Heart right ventricle (tissue), 16 donors: ENCODE measurements around the gene VPS13C. TPM values are rescaled to one million over a fixed set of nuclear protein-coding genes. Genes with fewer than 3 reads are reported as not detected.

ENCODE experiments used
- ATAC-seq, 8 donors: fragments of 200-7000 bp; cut with Tn5 transposase; one replicate each; pipeline ENCODE4 v1.9.1; 2020; ENCODE audit warnings: mild to moderate bottlenecking in 8 of 8, moderate library complexity in 8 of 8, moderate number of reproducible peaks in 1 of 8
- DNase-seq, 2 donors: peaks; one replicate each; pipeline ENCODE4 v3.0.0-alpha.2; 2020
- H3K27ac ChIP-seq, 10 donors: fragments of 200-600 bp; sonication (generic) in 2 of 10; one replicate each; pipeline versions ENCODE4 v1.5.0 to v1.8.0; 2020 to 2022; ENCODE audit warnings: mild to moderate bottlenecking in 3 of 10
- H3K27me3 ChIP-seq, 7 donors: fragments of 200-600 bp; one replicate each; pipeline ENCODE4 v1.8.0; 2021 to 2022; ENCODE audit warnings: mild to moderate bottlenecking in 2 of 7
- H3K36me3 ChIP-seq, 9 donors: fragments of 200-600 bp; sonication (generic) in 1 of 9; one replicate each; pipeline versions ENCODE4 v1.5.0 to v1.8.0; 2020 to 2022; ENCODE audit warnings: mild to moderate bottlenecking in 2 of 9
- H3K4me1 ChIP-seq, 9 donors: fragments of 200-600 bp; sonication (generic) in 1 of 9; one replicate each; pipeline versions ENCODE4 v1.5.0 to v1.8.0; 2020 to 2022; ENCODE audit warnings: mild to moderate bottlenecking in 4 of 9
- H3K4me3 ChIP-seq, 10 donors: fragments of 200-600 bp; sonication (generic) in 2 of 10; one replicate each; pipeline versions ENCODE4 v1.5.0 to v1.8.0; 2020 to 2022; ENCODE audit warnings: mild to moderate bottlenecking in 7 of 10, moderate library complexity in 2 of 10
- H3K9me3 ChIP-seq, 11 donors: fragments of 200-600 bp in 10 of 11; sonication (generic) in 2 of 11; one replicate each; pipeline versions ENCODE4 v1.5.0 to v1.8.0; 2013 to 2022; ENCODE audit warnings: mild to moderate bottlenecking in 2 of 11, control low read depth in 1 of 11, moderate library complexity in 1 of 11
- CTCF ChIP-seq, 9 donors: fragments of 200-600 bp; sonication (generic) in 2 of 9; IDR thresholded peaks; one replicate each; pipeline versions ENCODE4 v1.5.0 to v1.8.0; 2021 to 2022; ENCODE audit warnings: antibody characterized with exemption in 9 of 9, mild to moderate bottlenecking in 5 of 9, moderate library complexity in 1 of 9
- WGBS, 2 donors: extraction: QIAGEN DNeasy Blood & Tissue Kit; methylation state at CpG; one replicate each; pipeline ENCODE4 v1.1.7; 2013; ENCODE audit warnings: inconsistent platforms in 1 of 2; 5-methylcytosine and 5-hydroxymethylcytosine counted together
- intact Hi-C, 10 donors: fragments of 100-400 bp; cut with DNase I; formaldehyde crosslinking; loops; one replicate each; pipeline versions ENCODE4 v1.11.1 to v1.14.2; 2022
- polyA plus RNA-seq, 2 donors: library from polyadenylated mRNA; stranded (reverse); fragments of 200-250 nt; gene quantifications; one replicate each; pipeline ENCODE4 v1.2.3, GENCODE V29; 2013
- total RNA-seq, 10 donors: library from RNA; stranded (reverse); fragmentation: NEBNext Ultra II Directional in 3 of 10; extraction: Animal tissue kit (Norgen Biotek cat#: 25700) in 3 of 10; gene quantifications; one replicate each; pipeline versions ENCODE4 v1.2.1 to v1.2.4, GENCODE V29; 2021 to 2023
- donor health status: Arrhythmogenic right ventricular cardiomyopathy.
- donor health status: ischemic (EF 13 %, LVEDD 7.1; RV severe dilation, severe dysfunction).
- donor health status: healthy with polysubstance abuse.
- donor health status: DM: no; HTN: yes; CAD: no.
- donor health status: DM: no; HTN: no; CAD: no.
- donor health status: ischemic (EF 25% LVEDD 6.9; RV normal size, moderate dysfunction).
- donor health status: ischemic (EF 25% LVEDD 5.7; RV mildly dilated, moderate dysfunction).
- donor health status: healthy.
- donor health status: DM: yes; HTN: yes; CAD: no.
- donor health status: Ischemic cardiomyopathy.
- donor health status: ischemic (EF 35%, LVEDD 5.7; RV mildly dilated, moderate dysfunction).
- donor health status: nonischemic (EF 11% LVEDD 7.7; RV severe dilation, severe dysfunction).
- donor health status: DM: yes; HTN: yes; CAD: no.
- donor health status: PGD.
- donor health status: ischemic (EF 29% LVEDD 5.4; RV normal size, mild dysfunction).
- donor health status: nonischemic (EF 23%, LVEDD 6.1; RV moderate dilation, normal function).

Gene VPS13C
- total and polyA plus RNA-seq, 12 donors: 7.3 to 59.0 (median 39.6) TPM

GRCh38 chr15:62093809-62094208 is 33.6 kb upstream of the VPS13C start:
- no peak for TF ChIP-seq CTCF (IDR thresholded peaks at IDR 0.05)
- H3K4me1 ChIP-seq: no peaks in the 10 kb centered on the region
- whole genome bisulfite sequencing, 2 donors: 83 to 84% methylated on average over 5 of the region's 5 CpGs
- peaks cover 0 to 8% (median 0%) of the 10 kb centered on the region in 7 donors for H3K27me3 ChIP-seq
- H3K9me3 ChIP-seq: no peaks in the 10 kb centered on the region
- no peaks in the 10 kb centered on the region for H3K36me3 ChIP-seq
- H3K4me3 ChIP-seq: no peak overlapping the region
- H3K27ac ChIP-seq: no peak overlapping the region
- no peak for ATAC-seq
- intact Hi-C loops: loop anchor here in 1 of 10 donors (10.0 kb wide), 1 partner anchor 161 kb away; no protein-coding TSS in a partner anchor
- no peak for DNase-seq

- H3K36me3 ChIP-seq: no peaks in the 10 kb centered on the region
- H3K27ac ChIP-seq: no peak overlapping the region
- H3K9me3 ChIP-seq: no peaks in the 10 kb centered on the region
- 74 to 78% methylated on average over 7 of the region's 7 CpGs for WGBS, 2 donors
- H3K4me1 ChIP-seq: peaks cover 0 to 12% (median 5%) of the 10 kb centered on the region in 9 donors
- intact Hi-C loops: loop anchor here in 1 of 10 donors (10.0 kb wide), 1 partner anchor 164 kb away; no protein-coding TSS in a partner anchor
- DNase-seq (no peak), ATAC-seq (no peak)
- TF ChIP-seq CTCF (IDR thresholded peaks at IDR 0.05): no peak
- H3K27me3 ChIP-seq: no peaks in the 10 kb centered on the region
- H3K4me3 ChIP-seq: no peak overlapping the region
Measured at GRCh38 chr15:62090988-62091387, 30.7 kb upstream of the VPS13C start.

- 48 to 63% methylated on average over 2 of the region's 2 CpGs for WGBS, 2 donors
- Histone ChIP-seq H3K27ac (no peak overlapping the region), H3K27me3 (no peaks in the 10 kb centered on the region), H3K4me3 (no peak overlapping the region), H3K36me3 (no peaks in the 10 kb centered on the region), H3K4me1 (peaks cover 0 to 12% (median 5%) of the 10 kb centered on the region in 9 donors), H3K9me3 (no peaks in the 10 kb centered on the region)
- no peak for TF ChIP-seq CTCF (IDR thresholded peaks at IDR 0.05)
- DNase-seq (no peak), ATAC-seq (no peak)
- intact Hi-C loops: loop anchor here in 1 of 10 donors (10.0 kb wide), 1 partner anchor 165 kb away; no protein-coding TSS in a partner anchor
Measured at GRCh38 chr15:62089616-62090015, 29.4 kb upstream of the VPS13C start.

DNA sequence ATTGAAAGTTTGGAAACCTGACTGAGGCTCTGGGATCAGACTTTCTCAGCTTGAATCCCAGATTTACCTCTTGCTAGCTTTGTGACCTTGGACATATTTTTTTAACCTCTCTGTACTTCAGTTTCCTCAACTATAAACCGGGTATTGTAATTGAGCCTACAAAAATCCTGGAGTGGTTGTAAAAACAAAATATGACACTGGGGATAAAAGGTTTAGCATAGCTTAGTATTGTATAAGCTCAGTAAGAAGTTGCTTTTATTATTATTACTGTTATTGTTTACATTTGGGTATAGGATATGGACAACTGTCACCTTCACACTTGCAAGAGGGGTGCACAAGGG is 28.1 kb upstream of the VPS13C start:
- intact Hi-C loops: no loop called here
- Histone ChIP-seq H3K27ac (peak overlapping the region in 1 of 10 donors; percentile 36), H3K9me3 (no peaks in the 10 kb centered on the region), H3K27me3 (no peaks in the 10 kb centered on the region), H3K4me3 (no peak overlapping the region), H3K36me3 (no peaks in the 10 kb centered on the region), H3K4me1 (peaks cover 0 to 12% (median 5%) of the 10 kb centered on the region in 9 donors)
- ATAC-seq (no peak), DNase-seq (no peak)
- no peak for TF ChIP-seq CTCF (IDR thresholded peaks at IDR 0.05)
- 59 to 62% methylated on average over 1 of the region's 1 CpG for WGBS, 2 donors
